HK-2 (cell line): ENCODE measurements around the gene PLPP2.

Experiments used
- DNase-seq: peaks from one replicate; pipeline ENCODE4 v3.0.0-alpha.2; 2018; ENCODE audit not compliant: unreplicated experiment

PLPP2 gene

DNA sequence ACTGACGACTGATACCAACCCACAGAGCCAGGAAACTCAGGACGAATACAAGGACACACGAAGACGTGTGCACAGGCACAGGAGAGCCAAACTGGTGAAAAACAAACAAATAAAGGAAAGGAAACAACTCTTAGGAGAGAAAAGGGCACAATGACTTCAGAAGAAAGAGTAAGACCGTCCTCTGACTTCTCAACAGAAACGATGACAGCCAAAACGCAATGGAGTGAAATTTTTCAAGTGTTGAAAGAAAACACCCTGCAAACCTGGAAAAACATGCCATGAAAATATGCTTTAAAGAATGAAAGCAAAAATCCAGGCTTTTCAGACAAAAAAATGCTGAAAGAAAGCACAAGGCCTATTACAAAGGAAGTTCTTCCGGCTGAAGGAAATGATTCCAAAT is 24.6 kb upstream of the PLPP2 start:
- no peak for DNase-seq

DNA sequence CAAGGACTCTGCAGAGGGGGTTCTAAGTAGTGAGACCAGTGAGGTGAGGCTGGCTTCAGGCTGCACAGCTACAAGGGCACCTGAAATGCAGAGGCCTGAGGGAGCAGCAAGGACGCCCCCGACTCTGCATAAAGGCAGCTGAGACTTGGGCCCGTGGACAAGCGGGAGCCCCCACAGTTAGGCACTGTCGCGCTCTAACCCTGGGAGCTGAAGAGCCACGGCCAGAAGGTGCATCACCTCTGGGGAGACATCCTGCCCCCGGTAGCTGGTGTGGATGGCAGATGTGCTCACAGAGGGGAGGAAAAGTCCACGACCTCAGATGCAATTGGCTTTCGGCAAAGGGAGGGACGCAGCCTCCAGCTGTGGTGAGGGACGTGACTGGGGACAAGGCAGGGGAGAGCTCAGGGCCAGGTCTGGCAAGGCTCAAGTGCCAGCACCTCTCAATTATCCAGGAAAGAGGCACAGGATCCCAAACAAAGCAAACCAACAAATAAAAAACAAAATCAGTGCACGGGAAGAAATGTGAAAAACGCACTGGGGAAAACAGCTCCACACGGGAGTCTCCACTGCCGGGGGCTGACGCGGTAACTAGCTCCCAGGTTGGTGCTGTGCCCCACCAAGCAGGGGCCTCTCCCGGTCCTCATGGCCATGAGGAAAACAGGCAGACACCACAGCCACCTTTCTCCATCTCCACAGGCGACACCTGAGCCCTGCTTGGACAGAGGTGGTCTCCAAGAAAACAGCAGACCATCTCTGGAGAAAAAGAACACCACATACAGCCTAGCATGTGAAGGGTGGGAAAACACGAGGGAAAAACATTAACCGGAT is 23.0 kb upstream of the PLPP2 start:
- DNase-seq = no peak

DNA sequence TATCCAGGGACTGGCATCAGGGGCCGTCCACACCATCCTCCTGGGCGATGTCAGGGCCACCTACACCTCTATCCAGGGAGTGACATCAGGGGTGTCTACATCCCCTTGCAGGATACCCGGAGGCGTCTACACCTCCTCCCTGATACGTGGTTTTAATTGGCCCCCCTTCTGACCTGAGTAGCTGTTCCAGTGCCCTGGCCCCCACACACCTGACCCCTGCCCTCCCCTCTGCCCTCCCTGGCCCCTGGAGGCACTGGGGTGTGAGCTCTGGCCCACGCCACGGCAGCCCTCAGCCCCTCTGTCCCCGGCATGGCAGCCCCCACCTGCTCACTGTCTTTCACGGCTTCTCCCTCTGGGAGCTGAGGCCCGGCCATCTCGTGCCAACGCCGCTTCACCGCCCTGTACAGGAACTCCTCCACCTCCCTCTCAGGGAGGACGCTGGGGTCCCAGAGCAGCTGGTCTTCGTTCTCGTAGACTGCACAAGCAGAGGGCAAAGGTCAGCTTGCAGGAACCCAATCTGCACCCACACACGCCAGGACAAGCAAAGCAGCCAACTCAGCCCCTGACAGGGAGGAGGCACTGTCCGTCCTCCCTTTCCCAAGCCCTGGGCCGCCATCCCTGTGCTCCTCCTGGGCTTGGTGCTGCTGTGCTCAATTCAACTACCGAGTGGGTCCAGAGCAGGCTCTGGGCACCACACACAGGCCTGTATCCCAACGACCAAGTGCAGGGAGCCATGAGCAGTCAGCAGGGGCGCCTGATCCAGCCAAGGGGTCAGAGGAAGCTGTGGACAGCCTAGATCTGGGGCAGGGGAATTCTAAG is 22.2 kb upstream of the PLPP2 start:
- no peak for DNase-seq

DNA sequence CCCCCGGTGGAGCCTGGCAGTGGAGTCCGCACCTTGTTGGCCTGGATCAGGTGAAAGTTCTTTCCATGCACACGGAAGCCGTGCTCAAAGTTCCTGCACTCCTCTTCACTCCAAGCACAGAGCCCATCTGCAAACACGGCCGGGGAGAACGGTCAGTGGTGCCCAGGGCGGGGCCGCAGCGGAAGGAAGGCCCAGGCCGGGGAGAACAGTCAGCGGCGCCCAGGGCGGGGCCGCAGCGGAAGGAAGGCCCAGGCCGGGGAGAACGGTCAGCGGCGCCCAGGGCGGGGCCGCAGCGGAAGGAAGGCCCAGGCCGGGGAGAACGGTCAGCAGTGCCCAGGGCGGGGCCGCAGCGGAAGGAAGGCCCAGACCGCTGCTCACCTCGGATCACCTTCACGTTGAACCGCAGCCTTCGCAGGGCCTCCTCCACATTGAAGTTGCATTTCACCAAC is 20.6 kb upstream of the PLPP2 start:
- no peak for DNase-seq

DNA sequence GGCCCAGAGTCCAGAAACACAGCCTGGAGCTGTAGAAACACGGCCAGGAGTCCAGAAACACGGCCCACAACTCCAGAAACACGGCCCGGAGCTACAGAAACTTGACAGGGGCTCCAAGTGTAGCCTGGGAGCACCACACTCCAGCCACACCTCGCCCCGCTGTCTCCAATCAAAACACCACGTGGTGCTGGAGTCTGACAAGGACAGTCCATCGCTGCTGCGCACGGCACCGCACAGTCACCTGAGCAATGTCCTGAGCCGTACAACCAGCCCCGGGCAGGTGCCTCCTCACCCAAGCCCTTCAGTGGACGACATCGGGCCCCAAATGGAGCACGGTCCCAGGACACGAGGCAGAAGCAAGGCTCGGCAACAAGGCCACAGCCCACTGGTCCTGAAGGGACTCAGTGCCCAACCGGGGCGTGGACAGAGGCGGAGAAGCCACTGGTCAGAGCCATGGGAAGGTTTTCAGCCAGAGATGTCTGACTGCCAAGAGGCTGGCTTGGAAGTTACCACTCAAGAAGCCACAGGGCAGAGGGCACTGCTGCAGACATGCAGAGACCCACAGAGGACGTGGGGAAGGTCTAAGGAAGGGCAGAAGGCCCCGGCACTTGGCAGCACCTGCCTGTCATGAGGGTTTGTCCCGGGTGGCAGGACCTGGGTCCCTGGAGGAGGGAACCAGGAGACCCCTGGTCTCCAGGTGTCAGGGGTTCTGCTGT is 19.7 kb upstream of the PLPP2 start:
- no peak for DNase-seq

DNA sequence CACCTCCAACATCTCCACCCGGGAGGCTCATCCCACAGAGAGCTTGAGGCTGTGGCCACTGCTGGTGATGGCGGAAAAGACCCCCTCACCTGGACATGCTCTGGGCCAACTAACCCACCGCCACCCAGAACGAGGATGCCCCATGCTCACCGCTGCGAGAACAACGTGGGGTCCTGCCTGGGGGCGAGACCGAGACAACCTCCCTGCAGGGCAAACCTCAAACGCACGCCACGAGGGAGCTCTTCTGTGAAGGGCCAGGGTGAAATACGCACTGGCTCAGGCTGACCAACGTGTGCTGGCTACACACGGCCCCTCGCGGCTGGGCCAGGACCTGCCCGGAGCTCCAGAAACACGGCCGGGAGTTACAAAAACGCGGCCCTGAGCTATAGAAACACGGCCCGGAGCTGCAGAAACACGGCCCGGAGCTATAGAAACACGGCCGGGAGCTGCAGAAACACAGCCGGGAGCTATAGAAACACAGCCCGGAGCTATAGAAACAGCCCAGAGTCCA is 19.0 kb upstream of the PLPP2 start:
- DNase-seq = no peak

DNA sequence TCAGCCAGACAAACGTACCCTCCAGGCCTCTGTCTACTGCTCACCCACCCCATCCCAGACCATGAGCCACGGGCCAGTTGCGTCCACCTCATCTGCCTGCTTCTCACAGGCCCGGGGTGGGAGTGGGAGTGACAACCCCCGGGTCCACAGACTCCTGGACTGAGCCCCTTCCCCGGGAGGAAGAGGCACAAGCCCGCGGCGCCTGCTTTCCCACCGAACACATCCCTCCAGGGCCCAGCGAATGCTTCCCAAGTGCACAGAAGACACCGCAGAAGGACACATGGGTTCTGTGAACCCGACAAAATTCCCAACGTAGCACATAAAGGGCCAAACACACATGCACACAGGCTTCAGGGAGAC is 18.0 kb upstream of the PLPP2 start:
- no peak for DNase-seq

DNA sequence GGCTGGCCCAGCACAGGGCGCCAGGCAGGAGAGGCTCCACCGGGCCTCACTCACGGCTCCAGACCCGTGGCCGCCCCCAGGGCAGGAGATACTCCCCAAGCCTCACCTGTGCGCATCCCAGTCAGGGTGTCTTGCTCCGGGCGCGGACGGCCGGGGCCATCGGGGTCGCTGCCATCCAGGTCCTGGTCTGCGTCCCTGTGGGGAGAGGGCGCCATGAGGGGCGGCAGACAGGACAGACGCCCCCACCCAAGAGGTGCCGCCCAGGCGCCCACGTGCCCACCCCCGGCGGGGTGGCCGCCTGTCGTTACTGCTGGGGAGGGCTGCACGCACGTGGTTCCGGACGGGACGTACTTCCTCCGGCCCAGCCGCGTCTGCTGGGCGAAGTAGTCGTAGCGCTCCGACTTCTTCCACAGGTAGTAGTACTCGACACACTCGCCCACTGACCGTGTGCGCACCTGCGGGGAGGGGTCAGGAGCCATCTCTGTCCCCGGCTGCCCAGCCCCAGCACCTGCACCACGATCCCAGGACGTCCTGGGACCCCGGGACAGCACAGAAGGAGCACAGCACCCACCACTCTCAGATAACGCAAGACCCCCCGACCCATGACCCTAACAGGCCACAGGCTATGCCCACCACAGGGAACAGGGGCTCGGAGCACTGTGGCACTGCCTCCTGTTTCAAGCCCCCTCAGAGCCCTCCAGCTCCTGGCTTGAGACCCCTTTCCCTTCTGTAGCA is 17.4 kb upstream of the PLPP2 start:
- DNase-seq = no peak

DNA sequence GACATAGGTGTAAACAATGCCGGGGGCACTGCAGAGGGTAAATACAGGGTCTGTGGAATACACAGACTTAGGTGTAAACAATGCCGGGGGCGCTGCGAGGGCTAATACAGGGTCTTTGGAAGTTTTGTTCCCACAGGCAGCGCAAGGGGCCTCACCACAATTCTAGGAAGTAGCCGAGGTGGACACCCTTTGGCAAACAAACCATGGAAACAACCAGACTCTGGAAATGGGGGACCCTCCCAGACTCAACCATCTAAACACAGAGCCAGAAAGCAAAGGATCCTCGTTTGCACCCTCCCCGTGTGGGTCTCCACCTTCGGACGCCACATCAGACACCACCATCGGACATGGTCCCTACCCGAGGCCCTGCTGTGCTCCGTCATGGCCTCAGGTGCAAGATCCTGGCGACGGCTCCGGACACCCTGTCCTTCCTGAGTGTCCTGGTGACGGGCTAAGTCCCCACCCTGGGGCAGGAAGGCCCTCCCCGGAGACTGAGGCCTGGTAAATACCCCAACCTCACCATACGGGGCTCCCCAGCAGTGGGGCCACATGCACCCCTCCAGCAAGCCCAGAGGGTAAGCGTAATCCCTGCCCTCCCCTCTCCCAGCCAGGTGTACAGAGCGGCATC is 16.7 kb upstream of the PLPP2 start:
- no peak for DNase-seq

DNA sequence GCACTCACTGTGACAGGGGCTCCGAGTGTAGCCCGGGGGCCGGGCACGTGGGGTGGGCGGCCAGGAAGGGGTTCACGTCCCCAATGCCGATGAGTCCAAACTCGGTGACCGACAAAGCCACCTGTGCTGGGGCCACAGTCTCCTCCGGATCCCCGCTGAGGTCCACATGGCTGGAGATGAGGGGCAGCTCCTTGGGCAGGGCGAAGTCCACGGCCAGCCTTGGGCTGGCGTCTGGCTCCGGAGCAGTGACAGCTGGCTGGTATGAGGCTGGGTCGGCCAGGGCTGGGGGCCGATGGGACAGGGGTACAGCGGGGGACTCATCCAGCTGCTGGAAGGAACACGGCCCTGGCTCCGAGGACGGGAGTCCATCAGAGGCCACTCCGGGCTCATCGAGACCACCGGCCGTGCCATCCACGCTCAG is 15.9 kb upstream of the PLPP2 start:
- no peak for DNase-seq

DNA sequence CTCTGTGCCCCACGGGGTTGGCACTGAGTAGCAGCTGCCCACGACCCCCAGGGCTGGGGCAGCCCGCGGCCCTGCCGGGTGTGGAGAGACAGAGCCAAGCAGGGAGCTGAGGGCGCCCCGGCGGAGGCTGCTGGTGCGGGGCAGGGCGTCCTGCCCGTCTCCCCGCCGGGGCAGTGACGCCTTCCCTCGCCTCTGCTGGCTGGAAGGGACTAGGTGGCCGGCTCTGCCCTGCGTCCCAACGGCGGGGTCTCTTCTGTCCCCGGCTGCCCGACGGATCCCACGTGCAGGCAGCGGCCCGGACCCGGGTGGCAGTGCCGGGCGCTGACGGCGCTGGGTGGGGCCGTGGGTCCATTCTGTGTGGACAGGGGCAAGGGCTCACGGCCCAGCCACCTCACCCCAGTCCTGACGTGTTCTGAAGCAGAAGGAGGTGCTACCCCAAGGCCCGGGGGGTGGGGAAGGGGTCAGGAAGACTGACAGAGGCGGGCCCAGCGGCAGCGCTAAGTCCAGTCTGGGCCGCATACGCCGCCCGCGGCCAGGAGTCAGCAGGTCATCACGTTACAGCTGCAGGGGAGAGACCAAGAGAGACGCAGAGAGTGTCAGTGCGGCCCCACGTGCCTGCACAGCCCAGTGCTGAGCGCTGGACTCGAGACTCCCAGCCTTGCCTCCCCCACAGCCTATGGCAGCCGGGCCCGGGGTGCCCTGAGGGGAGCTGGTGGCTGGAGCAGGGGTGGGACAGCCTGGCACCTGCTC is 15.1 kb upstream of the PLPP2 start:
- no peak for DNase-seq

DNA sequence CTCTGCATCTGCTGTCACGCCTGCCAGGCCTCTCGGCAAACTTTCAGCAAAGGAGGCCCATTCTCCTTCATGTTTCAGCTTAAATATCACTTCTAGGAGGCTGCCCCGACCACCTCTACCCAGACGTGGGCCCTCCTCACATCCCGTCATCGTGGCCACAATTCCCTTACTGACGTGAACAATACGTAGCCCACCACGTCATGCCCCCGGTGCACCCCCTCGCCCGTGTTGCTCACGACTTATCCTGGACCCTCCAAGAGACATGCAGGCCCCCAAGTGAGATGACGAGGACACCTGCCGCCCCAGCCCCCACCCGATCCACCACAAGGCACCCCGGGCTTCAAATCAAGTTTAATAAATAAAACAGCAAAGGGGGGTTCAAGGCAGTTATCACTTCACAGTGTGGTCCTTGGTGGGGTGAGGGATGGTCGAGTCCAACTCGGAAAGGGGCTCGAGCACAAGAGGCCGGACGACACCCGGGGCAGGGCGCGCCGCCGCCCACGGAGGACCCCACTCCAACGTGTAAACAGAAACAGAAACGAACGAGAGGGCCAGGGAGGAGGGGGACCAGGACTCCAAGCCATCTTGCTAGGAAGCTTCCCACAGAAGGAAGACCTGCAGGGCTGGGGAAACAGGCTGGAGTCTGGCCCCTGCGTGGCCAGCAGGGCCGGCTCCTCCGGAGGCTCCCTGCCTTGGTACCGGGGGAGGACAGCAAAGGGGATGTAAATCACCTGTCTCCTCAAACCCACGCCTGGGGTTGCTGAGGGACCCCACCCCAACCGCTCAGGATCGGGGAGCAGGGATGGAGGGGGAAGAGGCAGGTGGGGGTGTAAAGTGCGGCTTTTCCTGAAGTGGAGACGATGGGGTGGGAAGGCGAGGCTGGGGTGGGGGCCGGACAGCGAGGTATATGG is 14.3 kb upstream of the PLPP2 start:
- no peak for DNase-seq

DNA sequence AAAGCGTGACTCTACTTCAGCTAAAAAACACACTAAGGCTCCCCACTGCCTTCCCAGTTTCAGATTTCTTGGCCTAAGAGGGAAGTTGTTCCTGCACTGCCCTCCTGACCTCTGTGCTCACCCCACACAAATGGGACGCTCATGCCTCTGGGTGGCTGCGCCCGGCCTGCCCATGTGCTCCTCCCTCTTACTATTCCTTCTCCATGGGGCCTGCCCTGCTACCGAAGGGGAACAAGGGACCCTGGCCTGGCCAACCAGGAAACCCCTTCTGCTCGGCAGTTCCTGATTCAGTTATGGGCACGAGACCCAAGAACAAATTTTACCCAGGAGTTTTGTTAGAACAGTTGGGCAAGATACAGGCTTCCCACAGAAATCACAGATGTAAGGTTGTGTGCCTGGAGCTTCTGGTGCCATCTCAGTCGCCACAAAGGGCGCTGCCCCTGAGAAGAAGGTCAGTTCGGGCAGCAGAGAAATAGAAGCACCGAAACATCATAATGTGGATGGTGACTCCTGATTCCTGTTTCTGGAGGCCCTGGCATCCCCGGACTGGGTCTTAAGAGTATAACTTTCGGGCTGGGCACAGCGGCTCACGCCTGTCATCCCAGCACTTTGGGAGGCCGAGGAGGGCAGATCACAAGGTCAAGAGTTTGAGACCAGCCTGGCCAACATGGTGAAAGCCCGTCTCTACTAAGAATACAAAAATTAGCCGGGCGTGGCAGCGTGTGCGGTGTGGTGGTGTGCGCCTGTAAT is 5.4 kb upstream of the PLPP2 start:
- DNase-seq = no peak

DNA sequence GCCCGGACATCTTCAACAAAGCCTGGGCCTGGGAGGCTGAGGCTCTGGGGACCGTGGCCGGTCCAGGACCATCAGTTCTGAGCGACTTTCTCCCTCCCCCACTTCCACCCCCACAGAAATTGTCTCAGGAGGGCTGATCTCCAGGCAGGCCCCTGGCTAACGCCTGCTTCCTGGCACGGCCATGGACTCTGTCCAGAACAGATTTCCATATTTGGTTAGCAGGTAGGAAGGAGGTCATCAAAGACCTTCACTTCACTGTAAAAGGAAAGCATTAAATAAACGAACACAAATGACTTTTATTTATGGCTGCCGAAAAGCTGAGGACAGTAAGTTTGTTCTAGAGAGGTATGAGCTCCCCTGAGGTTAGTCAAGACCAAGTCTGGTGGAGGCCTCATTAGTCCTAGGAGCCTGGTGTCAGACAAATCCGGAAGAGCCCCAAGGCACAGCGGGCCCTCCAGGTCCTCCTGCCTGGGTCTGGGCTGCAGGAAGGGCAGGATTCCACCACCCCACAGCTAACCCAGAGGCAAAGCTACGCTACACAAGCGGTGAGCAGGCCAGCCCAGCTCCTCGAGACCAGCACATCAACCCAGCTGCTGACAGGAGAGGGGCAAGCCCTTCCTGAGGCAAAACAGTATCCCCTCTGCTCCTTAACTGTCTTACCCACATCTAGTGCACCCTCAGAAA is 4.6 kb upstream of the PLPP2 start:
- no peak for DNase-seq

DNA sequence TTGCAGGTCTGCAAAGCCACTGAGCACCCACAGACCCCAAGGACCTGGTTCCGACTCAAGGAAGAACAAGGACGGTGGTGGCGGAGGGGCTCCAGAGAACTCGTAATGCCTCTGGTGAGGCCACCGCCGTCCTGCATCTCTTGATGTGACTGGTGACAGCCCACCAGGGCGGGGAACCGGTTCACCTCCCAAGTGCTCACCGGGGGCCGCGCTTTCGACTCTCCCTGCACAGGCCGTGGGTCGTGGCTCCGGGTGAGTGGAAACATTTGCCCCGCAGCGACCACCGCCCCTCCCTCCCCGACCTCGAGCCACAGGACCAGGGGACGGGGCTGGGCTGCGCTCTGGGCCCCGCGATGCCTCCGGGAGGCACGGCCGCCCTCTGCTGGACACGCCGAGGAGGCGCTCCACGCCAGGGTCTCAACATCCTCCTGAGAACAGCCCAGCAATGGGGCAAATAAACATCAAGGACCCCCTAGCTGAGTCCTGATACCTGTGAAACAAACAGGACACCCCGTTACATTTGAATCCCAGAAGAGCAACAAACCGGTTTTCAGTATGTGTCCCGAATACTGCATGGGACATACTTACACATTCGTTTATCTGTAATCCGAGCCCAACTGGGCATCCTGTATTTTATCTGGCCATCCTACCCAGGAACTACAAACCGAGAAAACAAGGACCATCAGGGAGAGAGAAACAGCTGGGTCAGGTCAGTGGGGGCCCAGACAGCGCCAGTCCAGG is 3.9 kb upstream of the PLPP2 start:
- no peak for DNase-seq

DNA sequence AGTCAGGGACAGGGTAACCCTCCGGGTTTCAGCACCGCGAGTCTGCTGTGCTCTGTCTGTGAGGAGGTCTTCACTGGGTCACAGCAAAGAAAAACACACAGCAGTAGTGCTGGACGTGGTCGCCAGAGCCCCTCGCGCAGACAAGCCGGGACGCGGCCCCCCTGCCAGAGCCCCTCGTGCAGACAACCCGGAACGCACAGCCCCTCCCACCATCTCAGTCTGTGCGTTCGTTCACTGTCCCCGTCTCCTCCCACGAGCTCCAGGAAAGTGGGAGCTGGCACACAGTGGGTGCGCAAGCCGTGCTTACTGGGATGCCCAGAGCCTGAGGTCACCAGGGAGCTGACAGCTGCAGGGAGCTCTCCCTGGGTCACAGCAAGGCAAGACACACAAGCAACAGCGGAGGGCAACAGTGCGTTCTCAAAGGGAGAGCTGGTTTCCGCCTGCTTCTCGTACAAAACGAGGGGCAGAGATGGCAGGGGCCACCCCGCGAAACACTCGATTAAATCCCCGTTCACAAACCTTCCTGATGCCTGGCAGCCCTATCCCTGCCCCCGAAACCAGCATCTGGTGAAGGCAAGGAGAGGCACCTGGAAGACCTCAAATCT is 3.2 kb upstream of the PLPP2 start:
- no peak for DNase-seq
